Panc1 (cell line): ENCODE data around the gene AMER1. TPM values are rescaled to one million over a fixed set of nuclear protein-coding genes. Genes with fewer than 3 reads are reported as not detected.

Source experiments
- ATAC-seq: fragments of 200-7000 bp; cut with Tn5 transposase; 2 replicates; pipeline ENCODE4 v1.9.1; 2020; ENCODE audit warnings: mild to moderate bottlenecking, moderate library complexity
- BruUV-seq: library from RNA; stranded (reverse); fragments of 400-500 nt; replicated peaks from 2 replicates; lab custom pipeline; 2021; lab: Mats Ljungman, UMichigan
- CTCF ChIA-PET: fragments of 300-600 bp; sonication (Branson Sonifier 250); formaldehyde crosslinking; loops from one replicate; lab custom pipeline; 2022; ENCODE audit warnings: antibody characterized with exemption; lab: Charles Lee
- POLR2A ChIA-PET: fragments of 300-600 bp; sonication (Branson Sonifier 250); formaldehyde crosslinking; loops from one replicate; lab custom pipeline; 2022; ENCODE audit warnings: antibody characterized with exemption; lab: Charles Lee
- DNase-seq: peaks from one replicate; pipeline ENCODE4 v3.0.0-alpha.2; 2010; ENCODE audit warnings: low read depth, low spot score
- H3K27ac ChIP-seq: 2 replicates; pipeline ENCODE4 v1.5.1; 2011; ENCODE audit warnings: mild to moderate bottlenecking, low read length, inconsistent platforms
- H3K27me3 ChIP-seq: fragments of 200-500 bp; sonication (Bioruptor generic); 2 replicates; pipeline ENCODE4 v1.6.0; 2014; ENCODE audit warnings: low read length, inconsistent platforms; ENCODE audit not compliant: control insufficient read depth, insufficient read depth
- H3K36me3 ChIP-seq: fragments of 200-500 bp; sonication (Bioruptor generic); 2 replicates; pipeline ENCODE4 v1.5.1; 2014; ENCODE audit warnings: inconsistent platforms, mild to moderate bottlenecking, low read length, moderate library complexity; ENCODE audit not compliant: control insufficient read depth, insufficient read depth
- H3K4me1 ChIP-seq: 2 replicates; pipeline ENCODE4 v1.5.1; 2011; ENCODE audit warnings: inconsistent platforms, mild to moderate bottlenecking, low read length, moderate library complexity; ENCODE audit not compliant: control insufficient read depth, insufficient read depth
- H3K4me3 ChIP-seq, 2 experiments: 2 replicates each; pipeline ENCODE4 v1.5.1; 2011 to 2012; ENCODE audit warnings: low read depth in 2 of 2, low read length in 2 of 2, mild to moderate bottlenecking in 2 of 2, inconsistent platforms in 1 of 2, moderate library complexity in 1 of 2
- H3K9me3 ChIP-seq: fragments of 200-500 bp; sonication (Bioruptor generic); 2 replicates; pipeline ENCODE4 v1.5.1; 2014; ENCODE audit warnings: low read depth, mild to moderate bottlenecking, inconsistent platforms, low read length, moderate library complexity; ENCODE audit not compliant: control insufficient read depth, insufficient read depth
- POLR2AphosphoS5 ChIP-seq: IDR thresholded peaks from 2 replicates; pipeline ENCODE4 v1.6.1; 2012; ENCODE audit warnings: mild to moderate bottlenecking, low read depth, low read length, moderate library complexity
- SIN3A ChIP-seq: IDR thresholded peaks from 2 replicates; pipeline ENCODE4 v1.6.1; 2012; ENCODE audit warnings: low read depth, mild to moderate bottlenecking, low read length, moderate library complexity, borderline replicate concordance; ENCODE audit not compliant: insufficient read depth
- TCF7L2 ChIP-seq: IDR thresholded peaks from 2 replicates; pipeline ENCODE4 v1.6.1; 2011; ENCODE audit warnings: mild to moderate bottlenecking, low read depth, low read length, inconsistent platforms
- in situ Hi-C: cut with HindIII; loops from 2 replicates; pipeline ENCODE4 v1.10.0; 2016; ENCODE audit warnings: low sequenced_read_pairs, low pct_unique_long_range_greater_than_20kb
- intact Hi-C: fragments of 100-400 bp; cut with micrococcal nuclease; formaldehyde crosslinking; loops from one replicate; pipeline ENCODE4 v1.10.0; 2022; ENCODE audit not compliant: unreplicated experiment
- total RNA-seq: library from RNA; stranded (reverse); gene quantifications from one replicate; pipeline ENCODE4 v1.2.1, GENCODE V29; 2021; ENCODE audit not compliant: unreplicated experiment
- TF ChIP-seq, protein P1 (sequence below), 2 experiments: IDR thresholded peaks; 2 replicates each; pipeline ENCODE4 v1.6.1; 2011 to 2012; ENCODE audit warnings: low read depth in 2 of 2, control low read depth in 1 of 2, low read length in 1 of 2, mild to moderate bottlenecking in 1 of 2, moderate library complexity in 1 of 2; ENCODE audit not compliant: insufficient read depth in 1 of 2
- TF ChIP-seq, protein P2 (sequence below): fragments of 450-650 bp; IDR thresholded peaks from 2 replicates; pipeline ENCODE4 v1.5.1; 2017; ENCODE audit warnings: mild to moderate bottlenecking

AMER1 gene
- total RNA-seq, 1 experiment from 2014 or later, result 3.9 TPM

DNA sequence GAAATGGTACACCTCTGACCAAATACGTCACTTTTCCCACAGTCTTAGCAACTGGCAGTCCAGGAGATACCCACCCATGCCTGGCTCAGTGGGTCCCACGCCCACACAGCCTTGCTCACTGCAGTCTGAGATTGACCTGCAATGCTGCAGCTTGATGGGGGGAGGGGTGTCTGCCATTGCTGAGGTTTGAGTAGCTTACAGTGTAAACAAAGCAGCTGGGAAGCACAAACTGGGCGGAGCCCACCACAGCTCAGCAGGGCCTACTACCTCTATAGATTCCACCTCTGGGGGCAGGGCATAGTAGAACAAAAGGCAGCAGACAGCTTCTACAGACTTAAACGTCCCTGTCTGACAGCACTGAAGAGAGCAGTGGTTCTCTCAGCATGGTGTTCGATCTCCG lies 52.7 kb downstream of the AMER1 start:
- POLR2A ChIA-PET, result no interaction called here

GRCh38 chrX:64151911-64152310 lies 53.6 kb downstream of the AMER1 start:
- H3K27ac ChIP-seq, result no peak overlapping the region
- no TSS peak for BruUV-seq
- H3K4me3 ChIP-seq, result no peak overlapping the region
- H3K36me3 ChIP-seq, result no peaks in the 10 kb centered on the region
- ChIA-PET CTCF (no interaction called here), POLR2A (no interaction called here)
- H3K9me3 ChIP-seq, result no peaks in the 10 kb centered on the region
- H3K27me3 ChIP-seq, result no peaks in the 10 kb centered on the region
- TF ChIP-seq, protein P1, sequence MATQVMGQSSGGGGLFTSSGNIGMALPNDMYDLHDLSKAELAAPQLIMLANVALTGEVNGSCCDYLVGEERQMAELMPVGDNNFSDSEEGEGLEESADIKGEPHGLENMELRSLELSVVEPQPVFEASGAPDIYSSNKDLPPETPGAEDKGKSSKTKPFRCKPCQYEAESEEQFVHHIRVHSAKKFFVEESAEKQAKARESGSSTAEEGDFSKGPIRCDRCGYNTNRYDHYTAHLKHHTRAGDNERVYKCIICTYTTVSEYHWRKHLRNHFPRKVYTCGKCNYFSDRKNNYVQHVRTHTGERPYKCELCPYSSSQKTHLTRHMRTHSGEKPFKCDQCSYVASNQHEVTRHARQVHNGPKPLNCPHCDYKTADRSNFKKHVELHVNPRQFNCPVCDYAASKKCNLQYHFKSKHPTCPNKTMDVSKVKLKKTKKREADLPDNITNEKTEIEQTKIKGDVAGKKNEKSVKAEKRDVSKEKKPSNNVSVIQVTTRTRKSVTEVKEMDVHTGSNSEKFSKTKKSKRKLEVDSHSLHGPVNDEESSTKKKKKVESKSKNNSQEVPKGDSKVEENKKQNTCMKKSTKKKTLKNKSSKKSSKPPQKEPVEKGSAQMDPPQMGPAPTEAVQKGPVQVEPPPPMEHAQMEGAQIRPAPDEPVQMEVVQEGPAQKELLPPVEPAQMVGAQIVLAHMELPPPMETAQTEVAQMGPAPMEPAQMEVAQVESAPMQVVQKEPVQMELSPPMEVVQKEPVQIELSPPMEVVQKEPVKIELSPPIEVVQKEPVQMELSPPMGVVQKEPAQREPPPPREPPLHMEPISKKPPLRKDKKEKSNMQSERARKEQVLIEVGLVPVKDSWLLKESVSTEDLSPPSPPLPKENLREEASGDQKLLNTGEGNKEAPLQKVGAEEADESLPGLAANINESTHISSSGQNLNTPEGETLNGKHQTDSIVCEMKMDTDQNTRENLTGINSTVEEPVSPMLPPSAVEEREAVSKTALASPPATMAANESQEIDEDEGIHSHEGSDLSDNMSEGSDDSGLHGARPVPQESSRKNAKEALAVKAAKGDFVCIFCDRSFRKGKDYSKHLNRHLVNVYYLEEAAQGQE (IDR thresholded peaks at IDR 0.05; ENCODE audit: insufficient read depth in 1 of 2, low read depth in 2 of 2, low read length in 1 of 2), result no peak
- no peak for TF ChIP-seq SIN3A
- TF ChIP-seq, protein P2, sequence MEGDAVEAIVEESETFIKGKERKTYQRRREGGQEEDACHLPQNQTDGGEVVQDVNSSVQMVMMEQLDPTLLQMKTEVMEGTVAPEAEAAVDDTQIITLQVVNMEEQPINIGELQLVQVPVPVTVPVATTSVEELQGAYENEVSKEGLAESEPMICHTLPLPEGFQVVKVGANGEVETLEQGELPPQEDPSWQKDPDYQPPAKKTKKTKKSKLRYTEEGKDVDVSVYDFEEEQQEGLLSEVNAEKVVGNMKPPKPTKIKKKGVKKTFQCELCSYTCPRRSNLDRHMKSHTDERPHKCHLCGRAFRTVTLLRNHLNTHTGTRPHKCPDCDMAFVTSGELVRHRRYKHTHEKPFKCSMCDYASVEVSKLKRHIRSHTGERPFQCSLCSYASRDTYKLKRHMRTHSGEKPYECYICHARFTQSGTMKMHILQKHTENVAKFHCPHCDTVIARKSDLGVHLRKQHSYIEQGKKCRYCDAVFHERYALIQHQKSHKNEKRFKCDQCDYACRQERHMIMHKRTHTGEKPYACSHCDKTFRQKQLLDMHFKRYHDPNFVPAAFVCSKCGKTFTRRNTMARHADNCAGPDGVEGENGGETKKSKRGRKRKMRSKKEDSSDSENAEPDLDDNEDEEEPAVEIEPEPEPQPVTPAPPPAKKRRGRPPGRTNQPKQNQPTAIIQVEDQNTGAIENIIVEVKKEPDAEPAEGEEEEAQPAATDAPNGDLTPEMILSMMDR, result no peak
- no peak for TF ChIP-seq POLR2AphosphoS5
- TF ChIP-seq TCF7L2, result no peak
- no peaks in the 10 kb centered on the region for H3K4me1 ChIP-seq
- DNase-seq (no peak), ATAC-seq (no peak)
- intact Hi-C loops (no loop called here), in situ Hi-C loops (no loop called here)

More for the DNA sequence above, 52.7 kb downstream of the AMER1 start:
- ATAC-seq (no peak), DNase-seq (no peak)
- Histone ChIP-seq H3K4me3 (no peak overlapping the region), H3K4me1 (no peaks in the 10 kb centered on the region), H3K27ac (no peak overlapping the region), H3K36me3 (no peaks in the 10 kb centered on the region), H3K9me3 (no peaks in the 10 kb centered on the region), H3K27me3 (no peaks in the 10 kb centered on the region)
- CTCF ChIA-PET, result no interaction called here
- intact Hi-C loops, result no loop called here
- TF ChIP-seq SIN3A (no peak), POLR2AphosphoS5 (no peak), TCF7L2 (no peak)
- TF ChIP-seq, protein P1 (IDR thresholded peaks at IDR 0.05; ENCODE audit: insufficient read depth in 1 of 2, low read depth in 2 of 2, low read length in 1 of 2), result no peak
- TF ChIP-seq, protein P2, result no peak
- in situ Hi-C loops, result no loop called here
- no TSS peak for BruUV-seq
